GM12878 (cell line): ENCODE measurements around the gene ASF1B. TPM values are rescaled to one million over a fixed set of nuclear protein-coding genes. Genes with fewer than 3 reads are reported as not detected.

ENCODE experiments used
- ATAC-seq: fragments of 200-7000 bp; cut with Tn5 transposase; 3 replicates; pipeline ENCODE4 v1.9.1; 2020; ENCODE audit warnings: mild to moderate bottlenecking, moderate library complexity
- BruUV-seq: library from RNA; stranded (reverse); fragments of 400-500 nt; replicated peaks from 2 replicates; lab custom pipeline; 2021; lab: Mats Ljungman, UMichigan
- CTCF ChIA-PET: fragments of 300-600 bp; sonication (Branson Sonifier 250); formaldehyde crosslinking; extraction: SDS; loops from one replicate; lab custom pipeline; 2021; ENCODE audit warnings: inconsistent platforms; lab: Yijun Ruan, JAX
- POLR2A ChIA-PET: fragments of 350-600 bp; formaldehyde crosslinking; extraction: SDS; loops from one replicate; lab custom pipeline; 2021; ENCODE audit warnings: inconsistent platforms; lab: Charles Lee
- RAD21 ChIA-PET: fragments of 300-600 bp; sonication (Branson Sonifier 250); formaldehyde crosslinking; loops from one replicate; lab custom pipeline; 2023; ENCODE audit warnings: antibody characterized with exemption; ENCODE audit not compliant: unreplicated experiment; lab: Charles Lee
- SMC1A ChIA-PET: fragments of 300-600 bp; sonication (Branson Sonifier 250); formaldehyde crosslinking; loops from one replicate; lab custom pipeline; 2023; ENCODE audit not compliant: unreplicated experiment, uncharacterized antibody; lab: Charles Lee
- DNase-seq: peaks from one replicate; pipeline ENCODE4 v3.0.0-alpha.2; 2011; ENCODE audit warnings: low read depth, low spot score
- FAIRE-seq: peaks from 3 replicates; lab custom pipeline; 2011; peaks lifted over from hg19 to GRCh38; lab: Jason Lieb, UNC
- H2AFZ ChIP-seq: 2 replicates; pipeline ENCODE4 v1.6.0; 2011; ENCODE audit warnings: low read depth, low read length, control low read depth; ENCODE audit not compliant: control insufficient read depth
- H3K27ac ChIP-seq: 2 replicates; pipeline ENCODE4 v1.5.1; 2011; ENCODE audit warnings: control low read depth; ENCODE audit not compliant: control insufficient read depth, insufficient read depth
- H3K27me3 ChIP-seq, 2 experiments: replicated peaks in 1 of 2; 2 replicates each; pipeline versions ENCODE4 v1.6.0 to v1.6.1; 2011; ENCODE audit warnings: low read length in 1 of 2; ENCODE audit not compliant: control insufficient read depth in 2 of 2, insufficient read depth in 2 of 2
- H3K36me3 ChIP-seq, 2 experiments: 2 replicates each; pipeline ENCODE4 v1.5.1; 2011; ENCODE audit warnings: low read length in 1 of 2; ENCODE audit not compliant: control insufficient read depth in 2 of 2, insufficient read depth in 2 of 2
- H3K4me1 ChIP-seq: 2 replicates; pipeline ENCODE4 v1.6.1; 2011; ENCODE audit warnings: mild to moderate bottlenecking, low read length, moderate library complexity, mixed read lengths; ENCODE audit not compliant: control insufficient read depth, insufficient read depth
- H3K4me2 ChIP-seq: 2 replicates; pipeline ENCODE4 v1.6.0; 2011; ENCODE audit warnings: control low read depth; ENCODE audit not compliant: control insufficient read depth, insufficient read depth
- H3K4me3 ChIP-seq: fragments of 200-600 bp; sonication (generic); 2 replicates; pipeline ENCODE4 v1.5.1; 2016
- H3K79me2 ChIP-seq: 2 replicates; pipeline ENCODE4 v1.6.0; 2011; ENCODE audit warnings: low read length; ENCODE audit not compliant: control insufficient read depth, insufficient read depth
- H3K9ac ChIP-seq: 2 replicates; pipeline ENCODE4 v1.8.0; 2011; ENCODE audit warnings: low read length, control low read depth, mixed read lengths; ENCODE audit not compliant: control insufficient read depth, insufficient read depth
- H3K9me3 ChIP-seq: replicated peaks from 3 replicates; pipeline ENCODE4 v1.5.1; 2011; ENCODE audit warnings: mild to moderate bottlenecking, low read length; ENCODE audit not compliant: control insufficient read depth, insufficient read depth
- H4K20me1 ChIP-seq: 2 replicates; pipeline ENCODE4 v1.6.0; 2011; ENCODE audit not compliant: control insufficient read depth, insufficient read depth
- ATF3 ChIP-seq: IDR thresholded peaks from 2 replicates; pipeline ENCODE4 v1.6.1; 2011; ENCODE audit warnings: low read depth, mild to moderate bottlenecking, low read length, moderate library complexity, borderline replicate concordance; ENCODE audit errors: extremely low read depth
- ETV6 ChIP-seq, 2 experiments: fragments of 450-650 bp in 1 of 2; IDR thresholded peaks in 1 of 2; conservative IDR thresholded peaks in 1 of 2; 2 replicates each; pipeline ENCODE4 v1.6.1; 2014; ENCODE audit warnings: antibody characterized with exemption in 1 of 2, borderline replicate concordance in 1 of 2, low read depth in 1 of 2, mild to moderate bottlenecking in 1 of 2, moderate library complexity in 1 of 2
- FOS ChIP-seq: IDR thresholded peaks from 3 replicates; pipeline ENCODE4 v1.6.1; 2011; ENCODE audit warnings: borderline replicate concordance; ENCODE audit not compliant: insufficient read length; ENCODE audit errors: extremely low read depth
- FOXK2 ChIP-seq: fragments of 450-650 bp; IDR thresholded peaks from 2 replicates; pipeline ENCODE4 v1.6.1; 2017; ENCODE audit warnings: mild to moderate bottlenecking, moderate library complexity
- JUNB ChIP-seq: IDR thresholded peaks from 2 replicates; pipeline ENCODE4 v1.6.1; 2016; ENCODE audit warnings: antibody characterized with exemption, mild to moderate bottlenecking
- MTA2 ChIP-seq: fragments of 450-650 bp; IDR thresholded peaks from 2 replicates; pipeline ENCODE4 v1.6.1; 2016; ENCODE audit warnings: low read depth, mild to moderate bottlenecking, moderate library complexity
- POU2F2 ChIP-seq: IDR thresholded peaks from 3 replicates; pipeline ENCODE4 v1.6.1; 2011; ENCODE audit warnings: low read depth, mild to moderate bottlenecking, low read length, borderline replicate concordance
- RELB ChIP-seq: fragments of 450-650 bp; IDR thresholded peaks from 2 replicates; pipeline ENCODE4 v1.6.1; 2017; ENCODE audit warnings: low read depth, mild to moderate bottlenecking, moderate library complexity
- SUPT20H ChIP-seq: IDR thresholded peaks from 2 replicates; pipeline ENCODE4 v1.6.1; 2011; ENCODE audit warnings: low read depth, mild to moderate bottlenecking, low read length, moderate library complexity, borderline replicate concordance; ENCODE audit not compliant: control insufficient read depth
- ZBTB11 ChIP-seq: fragments of 450-650 bp; formaldehyde crosslinking; IDR thresholded peaks from 2 replicates; pipeline ENCODE4 v1.5.0; 2022; ENCODE audit warnings: mild to moderate bottlenecking, missing genetic modification characterization
- ZNF592 ChIP-seq: fragments of 450-650 bp; IDR thresholded peaks from 2 replicates; pipeline ENCODE4 v1.6.1; 2017; ENCODE audit warnings: mild to moderate bottlenecking, moderate library complexity
- WGBS: methylation state at CpG from one replicate; pipeline ENCODE4 v1.1.6; 2016; ENCODE audit warnings: low lambda C conversion rate; ENCODE audit not compliant: insufficient replicate concordance, insufficient coverage; ENCODE audit errors: missing lambda C conversion rate; 5-methylcytosine and 5-hydroxymethylcytosine counted together
- in situ Hi-C: fragments of 300-500 bp; cut with MboI; formaldehyde crosslinking; loops from 9 replicates; pipeline ENCODE4 v1.14.3; 2018; ENCODE audit warnings: mixed read lengths
- intact Hi-C: fragments of 100-400 bp; cut with micrococcal nuclease; formaldehyde crosslinking; loops from one replicate; pipeline ENCODE4 v1.14.2; 2022; ENCODE audit not compliant: unreplicated experiment
- polyA plus RNA-seq, 11 experiments: library from polyadenylated mRNA; depleted of rRNA in 4 of 11; unstranded in 6 of 11; stranded (reverse) in 5 of 11; fragments of >200 nt; fragmentation: Nextera tagmentation in 4 of 11; fragmentation: Illumina TruSeq in 1 of 11; extraction: Ambion mirVana in 4 of 11; extraction: Trizol in 1 of 11; gene quantifications; 1 replicate in 1 of 11; 2 replicates in 10 of 11; pipeline versions ENCODE4 v1.2.1 to v1.2.3, GENCODE V29; 2011 to 2016; ENCODE audit warnings: inconsistent platforms in 2 of 11, missing spikeins in 2 of 11, low read depth in 1 of 11
- total RNA-seq, 4 experiments: library from RNA; depleted of rRNA in 3 of 4; stranded (reverse); fragments of >200 nt in 3 of 4; fragmentation: Illumina TruSeq in 1 of 4; extraction: Trizol in 1 of 4; gene quantifications; 2 replicates each; pipeline versions ENCODE4 v1.2.1 to v1.2.3, GENCODE V29; 2013 to 2021

ASF1B gene
- total and polyA plus RNA-seq, 10 of the 15 experiments (the other 5 are each of a cell fraction or from before 2014, with no cell fraction given) = 10.4 to 217 (median 90.2) TPM

GRCh38 chr19:14127929-14128509 is 8.4 kb downstream of the ASF1B start:
- intact Hi-C loops = no loop called here
- Histone ChIP-seq H3K4me1 (peaks cover 22% of the 10 kb centered on the region), H3K27ac (peak overlapping the region; percentile 41), H3K4me2 (peak overlapping the region; percentile 81), H2AFZ (peak overlapping the region; percentile 35), H3K9ac (peak overlapping the region; percentile 1; the same call in 1 of the 2 replicates), H3K9me3 (no peaks in the 10 kb centered on the region), H4K20me1 (no peaks in the 10 kb centered on the region), H3K36me3 (peaks cover 0 to 16% of the 10 kb centered on the region in 2 experiments; a peak in 1 of 4 replicates), H3K27me3 (no peaks in the 10 kb centered on the region), H3K4me3 (peak overlapping the region; percentile 51), H3K79me2 (peaks cover 2% of the 10 kb centered on the region)
- ATAC-seq (peak; percentile 84), DNase-seq (peak; percentile 49), FAIRE-seq (peak; percentile 35)
- in situ Hi-C loops = no loop called here
- 14% methylated on average over 4 of the region's 4 CpGs for WGBS
- POLR2A ChIA-PET = interaction anchor here (0.6 to 1.0 kb wide), 2 partner anchors 11 to 252 kb away, joined by 3 to 5 read pairs; no protein-coding TSS in a partner anchor
- CTCF ChIA-PET = interaction anchor here (0.6 to 3.0 kb wide), 5 partner anchors 9 to 233 kb away, joined by 3 to 21 read pairs (median 5); partner anchors contain the start of gene ASF1B
- RAD21 ChIA-PET = interaction anchor here (2.0 kb wide), 1 partner anchor 9 kb away, joined by 5 read pairs; the partner anchor contains the start of gene ASF1B
- no TSS peak for BruUV-seq
- SMC1A ChIA-PET = interaction anchor here (0.9 to 1.4 kb wide), 5 partner anchors 9 to 143 kb away, joined by 3 to 5 read pairs (median 4); partner anchors contain the start of gene ASF1B
- TF ChIP-seq ZNF592 = no peak
- TF ChIP-seq JUNB = peak; percentile 29; the same call in 1 of the 2 replicates
- no peak for TF ChIP-seq ZBTB11 (CRISPR knock-in tag)
- TF ChIP-seq SUPT20H = no peak
- TF ChIP-seq ETV6 (conservative IDR thresholded peaks at IDR 0.05 in 1 of 2, IDR thresholded peaks at IDR 0.05 in 1 of 2; ENCODE audit: borderline replicate concordance in 1 of 2, low read depth in 1 of 2) = 0 out of 4 replicates have a peak, but pooled peaks of 1 of the 2 experiments have one; percentile 11
- no peak for TF ChIP-seq MTA2
- TF ChIP-seq FOXK2 = no peak
- no peak for TF ChIP-seq ATF3
- no peak for TF ChIP-seq RELB
- TF ChIP-seq FOS = no peak
- no peak for TF ChIP-seq POU2F2
